ENCODE measurements around the gene NRAP. TPM values are rescaled to one million over a fixed set of nuclear protein-coding genes. Genes with fewer than 3 reads are reported as not detected.

NRAP gene
- total and polyA plus RNA-seq, 2 of the 8 experiments (the other 6 are each of a cell fraction or from before 2014, with no cell fraction given), result not detected

DNA sequence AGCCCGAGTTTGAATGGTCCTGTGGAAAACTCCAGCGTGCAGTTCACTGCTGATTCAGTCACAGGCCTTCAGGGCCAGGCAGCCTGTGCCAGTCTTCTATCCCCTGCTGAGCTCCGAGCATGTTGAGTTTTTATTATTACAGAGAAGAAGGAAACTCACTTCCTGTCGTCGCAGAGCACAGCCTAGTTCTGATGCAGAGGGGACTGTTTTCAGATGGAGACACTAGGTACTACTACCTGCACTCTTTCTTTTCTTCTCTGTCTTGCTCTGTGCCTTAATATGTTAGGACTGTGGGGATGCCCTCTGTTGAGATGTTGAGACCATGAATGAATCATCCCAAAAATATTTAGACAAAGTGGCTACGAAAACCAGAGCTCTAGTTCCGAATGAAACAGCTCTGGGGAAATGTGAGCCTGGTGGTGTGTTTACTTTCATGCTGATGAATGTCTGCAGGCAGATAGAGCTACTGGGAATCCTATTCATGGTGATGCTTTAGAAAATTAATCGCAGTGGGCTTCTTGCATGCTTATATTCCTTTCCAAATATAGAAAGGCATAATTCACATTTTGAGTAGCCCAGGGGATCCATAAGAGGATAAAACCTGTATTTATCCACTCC is 45.5 kb upstream of the NRAP start (continued):
- no peak for TF ChIP-seq JUND (IDR thresholded peaks at IDR 0.05; ENCODE audit: low read length)
- no peak for TF ChIP-seq CBX8 (IDR thresholded peaks at IDR 0.05; ENCODE audit: borderline replicate concordance, low read depth, low read length)
- TF ChIP-seq SIX5 (IDR thresholded peaks at IDR 0.05; ENCODE audit: low read depth, low read length), result no peak
- TF ChIP-seq BRCA1 (IDR thresholded peaks at IDR 0.05; ENCODE audit: low read depth, low read length), result no peak
- no peak for TF ChIP-seq PHF8 (conservative IDR thresholded peaks at IDR 0.05; ENCODE audit: low read depth, low read length)
- no peak for TF ChIP-seq SIRT6 (IDR thresholded peaks at IDR 0.05; ENCODE audit: low read length)
